ENCODE results near the gene TXK.

DNA sequence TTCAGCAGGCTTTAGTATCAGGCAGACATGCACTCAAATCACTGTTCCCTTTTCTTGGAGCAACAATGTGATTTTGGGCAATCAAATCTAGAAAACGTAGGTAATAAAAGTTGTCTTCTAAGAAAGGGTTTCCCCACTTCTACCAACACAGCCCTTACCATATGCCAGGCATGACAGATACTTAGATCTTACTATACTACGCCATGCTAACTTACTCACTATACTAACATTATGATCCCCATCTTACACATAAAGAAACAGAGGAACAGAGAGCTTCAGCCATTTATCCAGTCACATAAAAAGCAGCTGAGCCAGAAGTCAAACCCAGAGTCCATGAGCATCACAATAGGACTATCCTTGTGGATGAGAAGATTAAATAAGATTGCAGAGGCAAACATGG lies 9.2 kb downstream of the TXK start:
- TF ChIP-seq POLR2A (IDR thresholded peaks at IDR 0.05; ENCODE audit: low read length) (no peak), GATA1 (IDR thresholded peaks at IDR 0.05; ENCODE audit: low read depth, low read length) (no peak)

Data from erythroblast (primary cell).